Measurements from ENCODE around the gene SAMD13.

Gene SAMD13

GRCh38 chr1:84365225-84366221 is 64.0 kb downstream of the SAMD13 start:
- Mint-ChIP-seq H3K36me3 (ENCODE audit: low read depth) (no peaks in the 10 kb centered on the region), H3K4me3 (no peak overlapping the region), H3K4me1 (ENCODE audit: low read depth) (peaks cover 2% of the 10 kb centered on the region), H3K9me3 (peaks cover 3% of the 10 kb centered on the region), H3K27me3 (ENCODE audit: low read depth) (no peaks in the 10 kb centered on the region), H3K27ac (no peak overlapping the region)

GRCh38 chr1:84366786-84367185 is 65.3 kb downstream of the SAMD13 start:
- no peak overlapping the region for H3K27ac Mint-ChIP-seq
- no peak overlapping the region for H3K4me3 Mint-ChIP-seq
- no peaks in the 10 kb centered on the region for H3K36me3 Mint-ChIP-seq (ENCODE audit: low read depth)
- H3K9me3 Mint-ChIP-seq = peaks cover 3% of the 10 kb centered on the region
- H3K27me3 Mint-ChIP-seq (ENCODE audit: low read depth) = no peaks in the 10 kb centered on the region
- H3K4me1 Mint-ChIP-seq (ENCODE audit: low read depth) = peaks cover 2% of the 10 kb centered on the region

GRCh38 chr1:84367219-84367618 is 65.7 kb downstream of the SAMD13 start:
- Mint-ChIP-seq H3K4me1 (ENCODE audit: low read depth) (peaks cover 2% of the 10 kb centered on the region), H3K9me3 (peaks cover 3% of the 10 kb centered on the region), H3K27ac (no peak overlapping the region), H3K27me3 (ENCODE audit: low read depth) (no peaks in the 10 kb centered on the region), H3K4me3 (no peak overlapping the region), H3K36me3 (ENCODE audit: low read depth) (no peaks in the 10 kb centered on the region)

GRCh38 chr1:84368441-84368840 is 66.9 kb downstream of the SAMD13 start:
- H3K4me1 Mint-ChIP-seq (ENCODE audit: low read depth) = peaks cover 2% of the 10 kb centered on the region
- no peak overlapping the region for H3K27ac Mint-ChIP-seq
- H3K9me3 Mint-ChIP-seq = peaks cover 3% of the 10 kb centered on the region
- no peak overlapping the region for H3K4me3 Mint-ChIP-seq
- no peaks in the 10 kb centered on the region for H3K36me3 Mint-ChIP-seq (ENCODE audit: low read depth)
- no peaks in the 10 kb centered on the region for H3K27me3 Mint-ChIP-seq (ENCODE audit: low read depth)

- no peaks in the 10 kb centered on the region for H3K36me3 Mint-ChIP-seq (ENCODE audit: low read depth)
Measured at GRCh38 chr1:84370266-84370665, 68.8 kb downstream of the SAMD13 start.

GRCh38 chr1:84370831-84371394 is 69.4 kb downstream of the SAMD13 start:
- Mint-ChIP-seq H3K27ac (no peak overlapping the region), H3K9me3 (peaks cover 3% of the 10 kb centered on the region), H3K27me3 (ENCODE audit: low read depth) (no peaks in the 10 kb centered on the region), H3K36me3 (ENCODE audit: low read depth) (no peaks in the 10 kb centered on the region), H3K4me3 (no peak overlapping the region), H3K4me1 (ENCODE audit: low read depth) (peaks cover under 1% of the 10 kb centered on the region)

More at GRCh38 chr1:84370266-84370665, 68.8 kb downstream of the SAMD13 start:
- Mint-ChIP-seq H3K27me3 (ENCODE audit: low read depth) (no peaks in the 10 kb centered on the region), H3K27ac (no peak overlapping the region), H3K4me3 (no peak overlapping the region), H3K9me3 (peaks cover 3% of the 10 kb centered on the region), H3K4me1 (ENCODE audit: low read depth) (peaks cover 2% of the 10 kb centered on the region)

GRCh38 chr1:84373436-84374141 is 72.1 kb downstream of the SAMD13 start:
- no peak overlapping the region for H3K4me3 Mint-ChIP-seq

GRCh38 chr1:84374991-84375696 is 73.6 kb downstream of the SAMD13 start:
- H3K4me3 Mint-ChIP-seq = no peak overlapping the region
- peaks cover 4% of the 10 kb centered on the region for H3K27me3 Mint-ChIP-seq (ENCODE audit: low read depth)
- H3K4me1 Mint-ChIP-seq (ENCODE audit: low read depth) = no peaks in the 10 kb centered on the region
- no peak overlapping the region for H3K27ac Mint-ChIP-seq
- H3K36me3 Mint-ChIP-seq (ENCODE audit: low read depth) = no peaks in the 10 kb centered on the region
- no peaks in the 10 kb centered on the region for H3K9me3 Mint-ChIP-seq

More at GRCh38 chr1:84373436-84374141, 72.1 kb downstream of the SAMD13 start:
- H3K27ac Mint-ChIP-seq = no peak overlapping the region
- H3K9me3 Mint-ChIP-seq = peaks cover 3% of the 10 kb centered on the region
- H3K27me3 Mint-ChIP-seq (ENCODE audit: low read depth) = peaks cover 4% of the 10 kb centered on the region
- no peaks in the 10 kb centered on the region for H3K36me3 Mint-ChIP-seq (ENCODE audit: low read depth)
- H3K4me1 Mint-ChIP-seq (ENCODE audit: low read depth) = no peaks in the 10 kb centered on the region

GRCh38 chr1:84376000-84376910 is 74.7 kb downstream of the SAMD13 start:
- Mint-ChIP-seq H3K27ac (no peak overlapping the region), H3K36me3 (ENCODE audit: low read depth) (no peaks in the 10 kb centered on the region), H3K4me1 (ENCODE audit: low read depth) (no peaks in the 10 kb centered on the region), H3K27me3 (ENCODE audit: low read depth) (peaks cover 4% of the 10 kb centered on the region), H3K4me3 (no peak overlapping the region), H3K9me3 (no peaks in the 10 kb centered on the region)

- H3K27ac Mint-ChIP-seq = no peak overlapping the region
- H3K9me3 Mint-ChIP-seq = no peaks in the 10 kb centered on the region
- no peaks in the 10 kb centered on the region for H3K36me3 Mint-ChIP-seq (ENCODE audit: low read depth)
- H3K27me3 Mint-ChIP-seq (ENCODE audit: low read depth) = peaks cover 4% of the 10 kb centered on the region
- H3K4me1 Mint-ChIP-seq (ENCODE audit: low read depth) = no peaks in the 10 kb centered on the region
- no peak overlapping the region for H3K4me3 Mint-ChIP-seq
Measured at GRCh38 chr1:84377480-84378095, 76.1 kb downstream of the SAMD13 start.

- no peaks in the 10 kb centered on the region for H3K4me1 Mint-ChIP-seq (ENCODE audit: low read depth)
- H3K36me3 Mint-ChIP-seq (ENCODE audit: low read depth) = no peaks in the 10 kb centered on the region
- H3K9me3 Mint-ChIP-seq = no peaks in the 10 kb centered on the region
- peaks cover 4% of the 10 kb centered on the region for H3K27me3 Mint-ChIP-seq (ENCODE audit: low read depth)
- H3K27ac Mint-ChIP-seq = no peak overlapping the region
- H3K4me3 Mint-ChIP-seq = no peak overlapping the region
Measured at GRCh38 chr1:84379138-84379916, 77.8 kb downstream of the SAMD13 start.

GRCh38 chr1:84379917-84380180 is 78.3 kb downstream of the SAMD13 start:
- peaks cover 8% of the 10 kb centered on the region for H3K27me3 Mint-ChIP-seq (ENCODE audit: low read depth)
- no peaks in the 10 kb centered on the region for H3K4me1 Mint-ChIP-seq (ENCODE audit: low read depth)
- H3K36me3 Mint-ChIP-seq (ENCODE audit: low read depth) = no peaks in the 10 kb centered on the region
- no peak overlapping the region for H3K4me3 Mint-ChIP-seq
- no peaks in the 10 kb centered on the region for H3K9me3 Mint-ChIP-seq
- H3K27ac Mint-ChIP-seq = no peak overlapping the region

GRCh38 chr1:84382127-84382526 is 80.6 kb downstream of the SAMD13 start:
- H3K36me3 Mint-ChIP-seq (ENCODE audit: low read depth) = no peaks in the 10 kb centered on the region
- no peaks in the 10 kb centered on the region for H3K4me1 Mint-ChIP-seq (ENCODE audit: low read depth)
- peaks cover 7% of the 10 kb centered on the region for H3K27me3 Mint-ChIP-seq (ENCODE audit: low read depth)
- H3K9me3 Mint-ChIP-seq = no peaks in the 10 kb centered on the region
- H3K4me3 Mint-ChIP-seq = no peak overlapping the region
- no peak overlapping the region for H3K27ac Mint-ChIP-seq
